Measurements from ENCODE around the gene PPP6C. TPM values are rescaled to one million over a fixed set of nuclear protein-coding genes. Genes with fewer than 3 reads are reported as not detected.

PPP6C gene
- total and polyA plus RNA-seq, 2 of the 13 experiments (the other 11 are each of a cell fraction or from before 2014, with no cell fraction given) = 18.5 to 20.9 TPM

GRCh38 chr9:125143377-125144090, 46.1 kb downstream of the PPP6C start, which contains the start of gene SCAI (continued):
- TF ChIP-seq TRAFD1 (CRISPR knock-in tag; IDR thresholded peaks at IDR 0.05; ENCODE audit: borderline replicate concordance) = no peak
- no peak for TF ChIP-seq GPN1 (CRISPR knock-in tag; IDR thresholded peaks at IDR 0.05; ENCODE audit: borderline replicate concordance)
- no peak for TF ChIP-seq MZF1 (CRISPR knock-in tag; IDR thresholded peaks at IDR 0.05; ENCODE audit: borderline replicate concordance)
- no peak for TF ChIP-seq ZBTB25 (CRISPR knock-in tag; IDR thresholded peaks at IDR 0.05)
- TF ChIP-seq FOXK1 (CRISPR knock-in tag; IDR thresholded peaks at IDR 0.05; ENCODE audit: borderline replicate concordance, low read depth) = peak; percentile 26; the same call in 1 of the 2 replicates
- no peak for TF ChIP-seq CAMTA2 (CRISPR knock-in tag; IDR thresholded peaks at IDR 0.05; ENCODE audit: borderline replicate concordance)
- no peak for TF ChIP-seq HIC2 (CRISPR knock-in tag; IDR thresholded peaks at IDR 0.05; ENCODE audit: low read depth)
- TF ChIP-seq ZNF580 (CRISPR knock-in tag; IDR thresholded peaks at IDR 0.05; ENCODE audit: borderline replicate concordance, low read depth) = peak; percentile 30; the same call in 1 of the 2 replicates
- TF ChIP-seq RELA (CRISPR knock-in tag; IDR thresholded peaks at IDR 0.05) = no peak
- TF ChIP-seq CERS6 (CRISPR knock-in tag; IDR thresholded peaks at IDR 0.05) = no peak
- no peak; the same call in 1 of the 2 replicates for TF ChIP-seq ZNF160 (CRISPR knock-in tag; IDR thresholded peaks at IDR 0.05)
- TF ChIP-seq KLF11 (CRISPR knock-in tag; IDR thresholded peaks at IDR 0.05) = peak; percentile 49; the same call in 1 of the 2 replicates
- peak; percentile 57 for TF ChIP-seq RBM39 (IDR thresholded peaks at IDR 0.05; ENCODE audit: low read depth, low read length, poor library complexity, severe bottlenecking)
- no peak; the same call in 1 of the 2 replicates for TF ChIP-seq IKZF5 (CRISPR knock-in tag; IDR thresholded peaks at IDR 0.05)
- peak; percentile 75; the same call in 1 of the 2 replicates for TF ChIP-seq KDM2A (CRISPR knock-in tag; IDR thresholded peaks at IDR 0.05; ENCODE audit: borderline replicate concordance, low read depth)
- TF ChIP-seq FOXJ3 (CRISPR knock-in tag; IDR thresholded peaks at IDR 0.05; ENCODE audit: borderline replicate concordance) = no peak
- no peak for TF ChIP-seq ZSCAN12 (CRISPR knock-in tag; IDR thresholded peaks at IDR 0.05)
- TF ChIP-seq MYC (CRISPR knock-in tag; IDR thresholded peaks at IDR 0.05; ENCODE audit: borderline replicate concordance) = peak; percentile 69; the same call in 1 of the 2 replicates
- no peak for TF ChIP-seq ZNF703 (CRISPR knock-in tag; IDR thresholded peaks at IDR 0.05; ENCODE audit: borderline replicate concordance)
- TF ChIP-seq ZNF335 (CRISPR knock-in tag; IDR thresholded peaks at IDR 0.05) = peak; percentile 85
